ENCODE results near the gene CDKAL1.

Gene CDKAL1

DNA sequence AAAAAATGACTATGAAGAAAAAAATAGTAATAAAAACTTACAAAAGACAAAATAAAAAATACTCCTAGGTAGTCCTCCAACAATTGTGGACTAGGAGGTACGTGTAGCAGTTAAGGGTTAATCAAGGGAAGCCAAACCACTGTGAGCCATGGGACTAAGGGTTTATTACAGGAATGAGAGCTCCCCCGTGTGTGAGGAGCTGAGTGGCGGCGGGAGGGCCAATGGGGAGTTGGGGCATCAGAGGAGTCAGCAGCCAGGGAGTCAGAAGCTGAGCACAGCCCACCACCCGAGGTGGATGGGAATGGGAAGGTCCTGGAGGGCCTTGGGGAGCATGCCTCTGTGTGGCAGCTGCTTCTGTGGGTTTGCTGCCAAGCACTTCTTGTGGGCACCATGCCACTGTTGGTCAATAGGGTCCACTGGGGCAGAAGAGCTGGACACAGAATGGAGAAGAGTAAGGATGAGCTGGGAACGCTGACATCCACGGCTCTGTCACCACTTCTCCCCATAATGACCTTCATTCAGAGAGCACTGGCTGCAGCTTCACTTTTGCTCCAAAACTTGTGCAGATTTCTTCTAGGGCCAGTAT is 373.3 kb downstream of the CDKAL1 start:
- no peak for DNase-seq (ENCODE audit: extremely low spot score)
- ChIA-PET CTCF (no interaction called here), POLR2A (interaction anchor here (1.1 kb wide), 1 partner anchor 686 kb away, joined by 3 read pairs; the partner anchor contains the start of gene SOX4)
- TF ChIP-seq SP1 (IDR thresholded peaks at IDR 0.05), result no peak

DNA sequence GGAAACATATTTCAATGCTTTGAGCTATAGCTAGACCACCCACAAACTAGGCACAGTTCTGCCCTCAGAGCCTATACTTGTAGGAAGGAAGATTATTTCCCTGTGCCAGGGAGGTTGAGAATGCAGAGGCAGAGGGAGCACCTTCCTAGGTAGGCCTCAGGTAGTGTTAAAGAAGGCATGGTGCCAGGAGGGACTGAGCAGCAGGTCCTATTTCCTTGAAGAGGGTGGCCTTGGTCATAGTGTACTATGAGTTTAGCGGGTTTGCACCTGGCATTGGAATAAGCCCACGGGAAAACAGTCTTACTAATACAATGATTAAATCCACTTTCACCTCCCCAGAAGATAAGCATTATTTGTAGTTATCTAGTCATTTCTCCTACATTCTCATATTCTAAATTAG is 375.4 kb downstream of the CDKAL1 start:
- ChIA-PET POLR2A (no interaction called here), CTCF (no interaction called here)
- no peak for TF ChIP-seq SP1 (IDR thresholded peaks at IDR 0.05)
- TF ChIP-seq FOXA1 (IDR thresholded peaks at IDR 0.05), result no peak
- TF ChIP-seq FOXM1 (IDR thresholded peaks at IDR 0.05; ENCODE audit: borderline replicate concordance), result no peak
- TF ChIP-seq SUZ12 (IDR thresholded peaks at IDR 0.05), result no peak
- no peak for TF ChIP-seq ZNF384 (IDR thresholded peaks at IDR 0.05)
- TF ChIP-seq TARDBP (IDR thresholded peaks at IDR 0.05), result no peak
- no peak for TF ChIP-seq FOXK2 (IDR thresholded peaks at IDR 0.05)
- TF ChIP-seq, protein P1, sequence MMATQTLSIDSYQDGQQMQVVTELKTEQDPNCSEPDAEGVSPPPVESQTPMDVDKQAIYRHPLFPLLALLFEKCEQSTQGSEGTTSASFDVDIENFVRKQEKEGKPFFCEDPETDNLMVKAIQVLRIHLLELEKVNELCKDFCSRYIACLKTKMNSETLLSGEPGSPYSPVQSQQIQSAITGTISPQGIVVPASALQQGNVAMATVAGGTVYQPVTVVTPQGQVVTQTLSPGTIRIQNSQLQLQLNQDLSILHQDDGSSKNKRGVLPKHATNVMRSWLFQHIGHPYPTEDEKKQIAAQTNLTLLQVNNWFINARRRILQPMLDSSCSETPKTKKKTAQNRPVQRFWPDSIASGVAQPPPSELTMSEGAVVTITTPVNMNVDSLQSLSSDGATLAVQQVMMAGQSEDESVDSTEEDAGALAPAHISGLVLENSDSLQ (IDR thresholded peaks at IDR 0.05), result no peak
- no peak for TF ChIP-seq ARNT (IDR thresholded peaks at IDR 0.05)
- no peak for TF ChIP-seq BHLHE40 (IDR thresholded peaks at IDR 0.05; ENCODE audit: borderline replicate concordance)
- no peak for TF ChIP-seq NFRKB (IDR thresholded peaks at IDR 0.05)
- TF ChIP-seq HDGF (IDR thresholded peaks at IDR 0.05; ENCODE audit: borderline replicate concordance), result no peak
- TF ChIP-seq ELF4 (IDR thresholded peaks at IDR 0.05), result no peak
- no peak for DNase-seq (ENCODE audit: extremely low spot score)

DNA sequence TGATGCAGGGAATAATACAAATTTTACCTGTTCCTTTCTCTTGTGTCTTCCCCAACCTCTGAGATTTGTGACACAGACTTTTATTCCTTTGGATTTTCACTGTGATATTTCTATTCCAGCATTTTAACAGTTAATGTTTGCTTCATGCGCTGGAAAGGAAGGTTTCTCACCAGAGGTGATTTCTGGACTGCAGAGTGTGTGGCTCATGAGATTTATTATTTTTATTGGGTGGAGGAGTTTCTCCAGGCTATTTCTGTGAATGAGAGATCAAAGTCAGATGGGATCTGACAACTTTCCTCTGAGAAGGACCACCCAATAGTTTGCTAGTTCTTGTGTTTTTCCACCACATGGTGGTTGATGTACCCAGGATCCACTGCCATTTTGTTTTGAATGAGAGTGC is 377.5 kb downstream of the CDKAL1 start:
- ChIA-PET POLR2A (no interaction called here), CTCF (no interaction called here)
- DNase-seq (ENCODE audit: extremely low spot score), result no peak
- TF ChIP-seq L3MBTL2 (conservative IDR thresholded peaks at IDR 0.05) (0 out of 2 replicates have a peak, but pooled peaks have one; percentile 19), BHLHE40 (IDR thresholded peaks at IDR 0.05; ENCODE audit: borderline replicate concordance) (no peak), FOXA1 (IDR thresholded peaks at IDR 0.05) (no peak), HDGF (IDR thresholded peaks at IDR 0.05; ENCODE audit: borderline replicate concordance) (no peak), FOXM1 (IDR thresholded peaks at IDR 0.05; ENCODE audit: borderline replicate concordance) (no peak), FOXK2 (IDR thresholded peaks at IDR 0.05) (no peak)

DNA sequence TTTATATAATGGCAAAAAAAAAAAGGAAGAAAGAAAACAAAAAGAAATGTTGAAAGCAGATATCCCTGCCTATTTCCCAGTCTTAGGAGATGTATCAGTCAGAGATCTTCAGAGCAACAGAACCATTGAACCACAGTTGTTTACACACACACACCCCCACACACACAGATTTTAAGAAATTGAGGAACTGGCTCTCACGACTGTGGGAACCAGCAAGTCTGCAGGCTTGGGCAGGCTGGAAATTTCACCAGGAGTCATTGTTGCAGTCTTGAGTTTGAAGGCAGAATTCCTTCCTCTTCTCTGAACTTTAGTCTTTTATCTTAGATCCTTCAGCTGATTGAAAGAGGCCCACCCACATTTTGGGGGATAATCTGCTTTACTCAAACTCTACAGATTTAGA is 380.9 kb downstream of the CDKAL1 start:
- TF ChIP-seq FOXM1 (IDR thresholded peaks at IDR 0.05; ENCODE audit: borderline replicate concordance) (no peak), HDGF (IDR thresholded peaks at IDR 0.05; ENCODE audit: borderline replicate concordance) (no peak), SP1 (IDR thresholded peaks at IDR 0.05) (no peak), ELF4 (IDR thresholded peaks at IDR 0.05) (no peak), ARNT (IDR thresholded peaks at IDR 0.05) (no peak), NFRKB (IDR thresholded peaks at IDR 0.05) (no peak), LEF1 (IDR thresholded peaks at IDR 0.05; ENCODE audit: borderline replicate concordance) (no peak), SUZ12 (IDR thresholded peaks at IDR 0.05) (no peak), FOXA1 (IDR thresholded peaks at IDR 0.05) (no peak), TARDBP (IDR thresholded peaks at IDR 0.05) (no peak), CTBP1 (IDR thresholded peaks at IDR 0.05; ENCODE audit: borderline replicate concordance) (no peak), BHLHE40 (IDR thresholded peaks at IDR 0.05; ENCODE audit: borderline replicate concordance) (no peak), L3MBTL2 (conservative IDR thresholded peaks at IDR 0.05) (no peak), FOXK2 (IDR thresholded peaks at IDR 0.05) (no peak), ZNF384 (IDR thresholded peaks at IDR 0.05) (no peak)
- TF ChIP-seq, protein P1 (IDR thresholded peaks at IDR 0.05), result no peak
- ChIA-PET CTCF (no interaction called here), POLR2A (no interaction called here)
- no peak for DNase-seq (ENCODE audit: extremely low spot score)

DNA sequence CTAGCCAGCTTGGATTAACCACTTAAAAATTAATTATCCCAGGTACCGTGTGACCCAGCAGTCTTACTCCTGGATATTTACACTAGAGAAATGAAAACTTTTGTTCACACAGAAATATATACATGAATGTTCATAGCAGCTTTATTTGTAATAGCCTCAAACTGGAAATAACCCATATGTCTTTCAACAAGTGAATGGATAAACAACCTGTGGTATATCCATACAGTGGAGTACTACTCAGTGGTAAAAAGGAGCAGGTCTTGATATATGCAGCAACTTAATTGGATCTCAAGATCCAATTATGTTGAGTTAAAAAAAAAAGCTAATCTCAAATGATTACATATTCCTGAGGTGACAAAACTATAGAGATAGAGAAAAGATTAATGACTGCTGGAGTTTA is 381.4 kb downstream of the CDKAL1 start:
- ChIA-PET CTCF (no interaction called here), POLR2A (no interaction called here)
- TF ChIP-seq NFRKB (IDR thresholded peaks at IDR 0.05), result no peak
- TF ChIP-seq TARDBP (IDR thresholded peaks at IDR 0.05), result no peak
- TF ChIP-seq ARNT (IDR thresholded peaks at IDR 0.05), result no peak
- no peak for TF ChIP-seq FOXM1 (IDR thresholded peaks at IDR 0.05; ENCODE audit: borderline replicate concordance)
- no peak for TF ChIP-seq L3MBTL2 (conservative IDR thresholded peaks at IDR 0.05)
- TF ChIP-seq HDGF (IDR thresholded peaks at IDR 0.05; ENCODE audit: borderline replicate concordance), result no peak
- no peak for TF ChIP-seq CTBP1 (IDR thresholded peaks at IDR 0.05; ENCODE audit: borderline replicate concordance)
- no peak for TF ChIP-seq LEF1 (IDR thresholded peaks at IDR 0.05; ENCODE audit: borderline replicate concordance)
- TF ChIP-seq, protein P1 (IDR thresholded peaks at IDR 0.05), result no peak
- no peak for TF ChIP-seq BHLHE40 (IDR thresholded peaks at IDR 0.05; ENCODE audit: borderline replicate concordance)
- TF ChIP-seq FOXK2 (IDR thresholded peaks at IDR 0.05), result no peak
- TF ChIP-seq ELF4 (IDR thresholded peaks at IDR 0.05), result no peak
- TF ChIP-seq ZNF384 (IDR thresholded peaks at IDR 0.05), result no peak
- no peak for TF ChIP-seq SP1 (IDR thresholded peaks at IDR 0.05)
- no peak for TF ChIP-seq FOXA1 (IDR thresholded peaks at IDR 0.05)
- no peak for TF ChIP-seq SUZ12 (IDR thresholded peaks at IDR 0.05)
- DNase-seq (ENCODE audit: extremely low spot score), result no peak

DNA sequence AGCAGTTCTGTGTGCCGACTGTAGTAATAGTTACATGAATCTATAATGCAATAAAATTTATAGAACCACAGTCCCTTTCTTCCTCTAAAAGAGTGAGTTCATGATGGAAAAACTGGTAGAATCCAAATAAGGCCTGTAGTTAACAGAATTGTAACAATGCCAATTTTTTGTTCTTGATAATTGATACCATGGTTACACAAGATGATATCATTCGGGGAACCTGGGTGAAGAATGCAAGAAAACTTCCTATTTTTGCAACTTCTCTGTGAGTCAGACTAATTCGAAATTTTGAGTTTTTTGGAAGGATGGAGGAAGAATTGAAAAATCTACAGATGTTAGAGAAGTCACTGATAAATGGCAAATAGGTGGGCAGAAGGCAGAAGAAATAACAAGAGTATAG is 381.8 kb downstream of the CDKAL1 start:
- ChIA-PET POLR2A (no interaction called here), CTCF (no interaction called here)
- TF ChIP-seq, protein P1 (IDR thresholded peaks at IDR 0.05), result no peak
- no peak for TF ChIP-seq ARNT (IDR thresholded peaks at IDR 0.05)
- no peak for TF ChIP-seq LEF1 (IDR thresholded peaks at IDR 0.05; ENCODE audit: borderline replicate concordance)
- TF ChIP-seq NFRKB (IDR thresholded peaks at IDR 0.05), result no peak
- no peak for DNase-seq (ENCODE audit: extremely low spot score)
